ENCODE measurements around the gene TBC1D16.

Gene TBC1D16

DNA sequence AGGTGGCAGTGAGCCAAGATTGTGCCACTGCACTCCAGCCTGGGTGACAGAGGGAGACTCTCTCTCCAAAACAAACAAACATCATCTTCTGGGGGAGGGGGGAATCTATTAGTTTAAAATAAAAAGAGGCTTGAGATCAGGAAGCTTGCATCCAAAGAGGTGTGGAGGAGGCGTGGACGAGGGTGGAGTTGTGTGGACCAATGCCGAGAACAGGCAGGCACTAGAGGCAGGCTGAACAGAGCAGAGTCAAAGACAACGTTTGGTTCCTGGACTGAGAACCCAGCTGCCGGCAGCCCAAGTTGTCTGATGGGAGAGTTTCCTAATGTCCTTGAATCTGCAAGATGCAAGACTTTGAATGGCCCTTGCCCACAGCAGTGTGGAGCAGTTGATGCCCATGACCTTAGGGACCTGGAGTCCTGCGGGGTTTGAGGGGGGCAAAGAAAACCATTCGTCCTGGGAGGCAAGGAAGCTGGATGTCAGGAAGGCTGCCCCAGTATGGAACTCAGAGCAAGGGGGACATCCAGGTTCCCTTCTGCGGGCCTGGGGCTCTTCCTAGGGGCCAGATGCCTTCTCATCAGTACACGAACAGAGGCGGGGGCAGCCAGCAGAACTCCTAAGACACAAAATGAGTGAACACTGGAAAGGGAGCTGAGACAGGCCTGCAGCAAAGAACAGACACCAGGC is 9.2 kb downstream of the TBC1D16 start:
- no peak for DNase-seq (ENCODE audit: low read depth in 4 of 4, low spot score in 1 of 4)

DNA sequence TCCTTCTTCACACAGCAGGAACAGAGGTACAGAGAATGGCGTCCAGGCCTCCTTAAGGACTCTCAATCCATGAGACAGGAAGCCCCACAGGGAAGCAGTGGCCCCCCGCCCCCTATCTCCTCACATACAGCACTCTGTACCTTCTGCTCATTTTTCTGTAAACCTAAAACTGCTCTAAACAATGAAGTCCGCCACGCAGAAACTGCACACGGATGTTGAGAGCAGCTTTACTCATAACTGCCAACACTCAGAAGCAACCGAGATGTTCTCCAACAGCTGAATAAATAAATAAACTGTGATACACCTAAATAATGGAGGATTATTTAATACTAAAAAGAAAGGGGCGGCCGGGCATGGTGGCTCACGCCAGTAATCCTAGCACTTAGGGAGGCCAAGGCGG is 9.9 kb downstream of the TBC1D16 start:
- no peak for DNase-seq (ENCODE audit: low read depth in 4 of 4, low spot score in 1 of 4)

DNA sequence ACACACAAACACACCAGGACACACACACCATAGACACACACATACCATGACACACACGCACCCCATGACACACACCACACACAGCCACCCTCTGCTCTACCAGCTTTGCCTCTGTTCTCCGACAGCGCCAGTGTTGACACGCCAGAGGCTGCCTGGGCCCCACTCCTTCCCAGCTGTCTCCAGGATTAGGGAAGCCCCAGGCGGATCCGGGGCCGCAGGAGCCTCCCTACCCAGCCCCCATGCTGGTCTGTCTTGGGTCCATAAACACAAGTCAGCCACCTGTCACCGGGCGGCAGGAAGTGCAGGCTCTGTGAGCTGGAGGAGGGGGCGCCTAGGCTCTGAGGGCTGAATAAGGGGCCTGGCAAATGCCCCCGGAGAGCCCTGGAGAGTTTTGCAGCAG is 10.5 kb downstream of the TBC1D16 start:
- DNase-seq (ENCODE audit: low read depth in 4 of 4, low spot score in 1 of 4), result no peak

DNA sequence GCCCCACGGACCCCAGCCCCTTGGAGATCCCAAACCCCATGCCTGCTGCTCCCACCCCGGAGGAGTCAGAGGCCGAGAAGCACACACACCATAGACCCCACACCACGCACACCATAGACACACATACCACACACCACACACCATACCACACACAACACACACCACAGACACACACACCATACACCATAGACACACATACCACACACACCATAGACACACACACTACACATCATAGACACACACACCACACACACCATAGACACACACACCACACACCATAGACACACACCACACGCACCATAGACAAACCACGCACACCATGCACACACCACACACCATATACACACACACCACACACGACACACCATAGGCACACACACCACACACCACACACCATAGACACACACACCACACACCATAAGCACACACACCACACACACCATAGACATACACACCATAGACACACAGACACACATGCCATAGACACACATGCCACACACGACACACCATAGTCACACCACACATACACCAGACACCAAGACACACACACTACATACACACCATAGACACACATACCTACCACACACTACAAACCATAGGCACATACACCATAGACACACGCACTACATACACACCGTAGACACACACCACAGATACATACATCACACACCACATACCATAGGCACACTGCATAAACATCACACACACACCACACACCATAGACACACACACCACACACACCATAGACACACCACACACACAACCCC is 11.3 kb downstream of the TBC1D16 start:
- DNase-seq (ENCODE audit: low read depth in 4 of 4, low spot score in 1 of 4), result no peak

DNA sequence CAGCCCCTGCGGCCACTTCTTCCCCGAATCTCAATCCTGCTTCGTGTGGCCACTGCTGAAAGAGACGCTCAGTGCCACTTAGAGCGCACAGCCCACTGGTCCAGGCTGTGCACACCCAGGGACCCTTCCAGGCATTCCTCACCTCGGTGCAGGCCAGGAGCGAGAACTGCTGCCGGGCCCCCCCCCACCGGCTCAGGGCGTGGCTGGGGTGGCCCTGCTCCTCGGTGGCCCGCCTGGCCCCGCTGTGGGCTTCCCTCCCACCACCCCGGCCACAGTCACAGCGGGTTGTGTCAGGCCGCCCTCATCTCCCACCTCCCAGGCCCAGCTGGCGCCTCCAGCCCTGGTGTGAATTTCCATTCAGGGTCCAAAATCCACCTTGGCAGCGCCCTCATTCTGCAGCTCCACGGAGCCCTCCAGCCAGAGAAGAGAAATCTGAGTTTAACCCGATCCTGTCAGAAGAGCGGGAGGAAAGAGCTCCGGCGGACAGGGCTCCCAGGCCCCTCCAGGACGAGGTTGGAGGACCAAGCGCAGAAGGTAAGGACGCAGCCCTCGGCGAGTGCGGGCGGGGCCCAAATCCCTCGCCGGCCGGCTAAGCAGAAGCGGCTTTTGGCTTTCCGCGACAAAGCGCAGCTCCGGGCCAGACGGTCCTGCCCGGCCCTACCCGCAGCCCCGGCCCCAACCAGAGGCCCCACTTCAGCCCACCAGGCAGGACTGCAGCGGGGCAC is 12.0 kb downstream of the TBC1D16 start:
- no peak for DNase-seq (ENCODE audit: low read depth in 4 of 4, low spot score in 1 of 4)

DNA sequence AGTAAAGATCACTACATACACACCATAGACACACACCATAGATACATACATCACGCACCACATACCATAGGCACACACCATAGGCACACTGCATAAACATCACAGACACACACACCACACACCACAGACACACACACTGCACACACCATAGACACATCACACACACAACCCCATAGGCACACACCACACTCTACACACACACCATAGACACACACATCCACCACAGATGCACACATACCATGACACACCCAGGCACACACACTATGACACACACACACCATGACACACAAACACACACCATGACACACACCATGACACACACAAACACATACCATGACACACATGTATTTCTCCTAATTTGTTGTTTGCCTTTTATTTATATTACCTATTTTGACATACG is 14.1 kb downstream of the TBC1D16 start:
- DNase-seq (ENCODE audit: low read depth in 4 of 4, low spot score in 1 of 4), result no peak

DNA sequence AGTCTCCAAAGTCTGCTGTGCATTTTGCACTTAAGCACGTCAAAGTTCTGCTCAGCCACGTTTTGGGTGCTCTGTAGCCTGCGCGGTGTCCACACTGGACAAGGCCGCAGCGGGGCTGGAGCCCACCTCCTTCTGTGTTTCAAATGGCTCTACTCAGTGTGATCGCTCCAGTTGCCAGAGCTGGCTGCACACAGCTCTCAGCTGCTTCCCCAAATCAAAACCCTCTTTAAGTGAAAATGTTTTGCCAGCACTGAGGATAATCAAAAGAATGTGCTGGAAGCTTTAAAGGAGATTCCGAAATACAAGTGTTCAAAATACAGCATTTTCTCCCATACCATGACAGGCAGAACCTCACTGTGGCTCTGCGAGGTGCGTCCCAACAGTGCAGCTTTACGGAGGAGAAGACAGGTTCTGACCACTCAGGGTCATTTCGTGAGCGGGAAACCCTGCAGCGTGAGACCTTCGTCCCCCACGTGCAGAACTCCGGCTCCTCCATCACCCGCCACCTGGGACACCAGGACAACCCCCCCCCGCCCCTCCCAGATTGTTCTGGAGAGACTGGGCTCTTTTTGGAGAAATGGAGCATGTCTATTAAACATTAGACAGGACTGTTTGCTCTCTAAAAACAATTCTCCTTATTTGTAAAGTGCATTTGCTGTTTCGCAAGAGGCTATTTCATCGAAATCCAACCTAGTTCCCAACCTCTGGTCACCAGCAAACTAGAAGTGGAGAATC is 16.6 kb downstream of the TBC1D16 start:
- no peak for DNase-seq (ENCODE audit: low read depth in 4 of 4, low spot score in 1 of 4)

DNA sequence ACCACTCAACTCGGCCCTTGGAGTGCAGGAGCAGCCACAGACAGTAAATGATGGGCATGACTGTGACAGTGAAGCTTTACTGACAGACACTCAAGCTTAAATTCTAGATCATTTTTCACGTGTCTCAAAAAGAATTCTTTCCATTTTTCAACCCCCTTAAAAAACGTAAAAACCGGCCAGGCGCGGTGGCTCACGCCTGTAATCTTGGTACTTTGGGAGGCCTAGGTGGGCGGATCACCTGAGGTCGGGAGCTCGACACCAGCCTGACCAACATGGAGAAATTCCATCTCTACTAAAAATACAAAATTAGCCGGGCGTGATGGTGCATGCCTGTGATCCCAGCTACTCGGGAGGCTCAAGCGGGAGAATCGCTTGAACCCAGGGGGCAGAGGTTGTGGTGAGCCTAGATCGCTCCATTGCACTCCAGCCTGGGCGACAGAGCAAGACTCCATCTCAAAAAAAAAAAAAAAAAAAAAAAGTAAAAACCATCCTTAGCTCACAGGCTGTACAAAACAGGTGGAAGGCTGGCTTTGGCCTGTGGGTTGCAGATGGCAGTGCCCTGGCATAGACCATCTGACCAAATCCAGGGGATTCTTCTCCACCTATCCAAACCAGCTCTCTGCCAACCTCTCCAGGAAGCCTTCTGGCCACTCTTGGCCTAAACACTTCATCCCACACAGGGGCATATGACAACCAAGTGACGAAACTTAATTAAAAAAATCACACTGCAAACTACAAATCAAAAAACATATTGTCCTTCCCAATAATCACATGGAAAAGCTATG is 18.3 kb downstream of the TBC1D16 start:
- no peak for DNase-seq (ENCODE audit: low read depth in 4 of 4, low spot score in 1 of 4)

DNA sequence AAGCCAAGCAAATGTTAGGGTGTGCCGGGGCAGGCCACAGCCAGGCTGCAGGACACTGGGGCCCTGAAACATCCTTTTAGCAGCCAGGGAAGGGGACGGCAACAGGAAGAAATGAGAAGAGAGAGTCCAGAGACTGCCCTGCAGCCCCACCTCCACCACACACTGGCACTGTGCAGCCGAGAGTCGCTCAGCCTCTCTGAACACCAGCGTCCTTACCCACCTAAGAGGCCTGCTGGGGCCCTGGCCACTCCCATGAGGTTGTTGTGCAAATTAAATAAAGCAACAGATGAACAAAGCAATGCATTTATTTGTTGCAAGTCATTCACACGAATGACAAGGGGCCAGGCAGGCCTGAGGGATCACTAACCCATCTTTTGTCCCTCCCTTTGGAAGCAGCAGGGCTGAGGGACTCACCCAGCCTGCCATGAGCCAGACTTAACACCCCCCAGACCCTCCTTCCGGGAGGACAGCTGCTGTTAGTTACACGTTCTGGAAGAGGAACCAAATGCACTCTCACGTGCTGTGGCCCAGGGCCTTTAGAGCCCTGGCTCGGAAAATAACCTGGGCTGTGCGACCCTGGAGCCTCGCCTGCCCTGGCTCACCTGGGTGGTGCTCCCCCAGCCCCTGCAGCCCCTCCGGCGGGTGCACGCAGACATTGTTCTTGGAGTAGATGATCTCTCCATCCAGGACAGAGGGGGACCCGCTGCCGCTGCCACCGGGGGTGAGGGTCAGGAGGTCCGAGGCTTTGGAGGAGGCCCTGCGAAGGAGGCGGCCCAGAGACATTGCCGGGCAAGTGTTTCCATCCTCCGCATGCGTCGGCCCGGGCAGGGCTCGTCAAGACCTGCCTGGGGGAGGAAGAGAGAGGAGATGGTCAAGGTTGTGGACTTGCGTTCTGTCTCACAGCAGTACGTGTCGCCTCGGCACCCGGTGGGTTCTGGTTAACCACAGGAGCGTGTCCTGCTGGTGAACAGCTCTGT is 22.6 kb downstream of the TBC1D16 start:
- no peak for DNase-seq (ENCODE audit: low read depth in 4 of 4, low spot score in 1 of 4)

DNA sequence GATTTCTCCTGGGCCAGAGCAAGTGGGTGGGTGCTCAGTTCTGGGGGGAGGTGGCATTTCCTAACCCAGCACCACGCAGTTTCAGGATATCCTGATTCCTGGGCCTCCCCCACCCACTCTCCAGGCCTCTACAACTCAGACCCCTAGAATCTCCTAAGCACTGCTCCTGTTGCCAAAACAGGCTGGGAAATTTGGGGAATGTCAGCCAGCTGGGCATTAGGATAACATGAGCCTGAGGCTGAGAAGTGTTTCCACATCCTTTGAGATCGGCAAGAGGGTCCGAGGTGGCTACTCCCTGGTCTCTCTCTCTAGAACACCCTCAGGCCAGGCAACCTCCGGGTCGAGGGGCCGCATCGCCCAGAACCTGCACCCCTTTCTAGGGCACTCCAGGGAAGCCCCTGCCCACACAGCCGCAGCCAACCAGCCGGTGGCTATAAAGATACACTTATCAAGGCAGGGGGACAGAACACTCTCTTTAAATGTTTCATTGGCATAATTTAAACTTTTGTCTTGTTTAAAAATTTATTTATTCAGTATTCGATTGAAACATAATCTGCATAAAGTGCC is 23.6 kb downstream of the TBC1D16 start:
- no peak for DNase-seq (ENCODE audit: low read depth in 4 of 4, low spot score in 1 of 4)

DNA sequence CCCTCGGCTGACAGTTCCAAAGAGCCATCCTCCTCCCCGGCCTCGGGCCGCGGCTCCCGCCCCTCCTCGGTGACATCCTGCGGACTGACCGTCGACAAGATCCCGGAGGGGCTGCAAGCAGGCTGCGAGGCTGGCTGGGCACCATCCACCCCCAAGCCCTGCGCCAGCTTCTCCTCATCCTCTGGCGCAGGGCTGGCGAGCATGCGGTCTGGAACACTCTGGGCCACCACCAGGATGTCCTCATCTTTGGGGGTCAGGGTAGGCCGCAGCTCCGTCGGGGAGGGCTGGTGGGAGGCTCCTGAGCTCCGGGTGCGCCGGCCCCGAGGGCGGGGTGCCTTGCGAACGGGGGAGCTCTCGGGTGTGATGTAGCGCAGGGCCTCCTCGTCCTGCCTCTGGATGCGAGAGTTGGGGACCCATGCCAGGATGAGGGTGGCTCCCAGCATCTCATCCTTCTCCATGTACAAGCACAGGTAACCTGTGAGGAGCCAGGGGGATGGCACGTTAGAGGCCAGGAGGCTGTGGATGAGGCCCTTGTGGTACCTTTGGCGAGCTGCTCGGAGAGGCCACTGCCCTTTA is 25.3 kb downstream of the TBC1D16 start:
- no peak for DNase-seq (ENCODE audit: low read depth in 4 of 4, low spot score in 1 of 4)

DNA sequence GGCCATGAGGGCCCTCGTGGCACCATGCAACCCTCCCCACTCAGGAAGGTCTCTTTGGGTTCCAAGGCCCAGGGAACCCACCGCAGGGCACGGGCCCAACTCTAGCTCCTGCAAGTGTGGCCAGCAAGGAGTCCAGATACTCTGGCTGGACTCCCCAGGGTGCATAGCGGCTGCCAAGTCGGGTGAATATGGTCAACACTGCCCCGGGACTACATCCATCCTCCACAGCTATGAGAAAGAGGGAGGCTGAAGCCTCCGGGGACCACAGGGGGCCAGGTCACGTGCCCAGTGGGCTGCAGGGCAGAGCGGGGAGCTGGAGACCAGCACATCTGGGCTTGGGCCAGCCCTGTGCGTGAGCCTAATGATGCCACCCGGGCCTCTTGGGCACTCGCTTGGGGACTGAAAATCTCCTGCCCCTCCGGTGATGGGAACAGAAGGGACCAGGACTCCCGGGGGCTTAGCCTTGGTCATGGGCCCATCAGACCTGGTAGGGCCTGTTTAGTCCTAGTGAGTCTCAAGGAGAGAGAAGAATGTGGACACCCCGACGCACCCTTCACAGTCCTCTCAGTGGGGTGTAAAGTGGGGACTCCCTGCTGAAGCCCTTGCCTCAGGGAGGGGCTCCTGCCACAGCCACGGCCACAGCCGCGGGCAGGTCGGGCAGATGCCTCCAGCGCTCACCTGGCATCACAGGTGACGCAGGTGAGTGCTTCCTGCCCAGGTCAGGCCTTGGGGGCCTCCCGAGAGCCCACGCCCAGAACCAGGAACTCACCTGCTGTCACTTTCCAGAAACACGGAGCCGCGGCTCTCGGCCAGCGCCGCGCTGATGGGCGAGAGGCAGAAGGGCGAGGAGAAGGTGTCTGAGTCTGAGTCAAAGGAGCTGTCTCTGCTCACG is 26.0 kb downstream of the TBC1D16 start:
- no peak for DNase-seq (ENCODE audit: low read depth in 4 of 4, low spot score in 1 of 4)

DNA sequence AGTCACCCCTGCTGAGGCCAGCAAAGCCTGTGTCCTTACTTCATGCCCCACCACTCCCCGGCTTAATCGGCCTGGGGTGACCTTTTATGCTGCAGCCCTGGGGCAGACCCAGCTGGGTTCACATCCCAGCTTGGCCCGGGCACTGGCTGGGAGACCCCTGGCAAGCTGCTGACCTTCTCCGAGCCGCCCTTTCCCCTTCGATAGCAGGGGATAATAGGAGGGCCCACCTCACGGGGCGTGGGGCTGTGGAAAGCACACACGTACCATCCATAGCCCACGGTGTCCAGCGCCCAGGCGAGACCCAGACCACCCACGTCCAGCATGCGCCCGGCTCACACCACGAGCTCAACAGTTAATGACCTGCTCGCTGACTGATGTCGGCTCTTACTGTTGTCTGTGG is 26.8 kb downstream of the TBC1D16 start:
- DNase-seq (ENCODE audit: low read depth in 4 of 4, low spot score in 1 of 4), result no peak

DNA sequence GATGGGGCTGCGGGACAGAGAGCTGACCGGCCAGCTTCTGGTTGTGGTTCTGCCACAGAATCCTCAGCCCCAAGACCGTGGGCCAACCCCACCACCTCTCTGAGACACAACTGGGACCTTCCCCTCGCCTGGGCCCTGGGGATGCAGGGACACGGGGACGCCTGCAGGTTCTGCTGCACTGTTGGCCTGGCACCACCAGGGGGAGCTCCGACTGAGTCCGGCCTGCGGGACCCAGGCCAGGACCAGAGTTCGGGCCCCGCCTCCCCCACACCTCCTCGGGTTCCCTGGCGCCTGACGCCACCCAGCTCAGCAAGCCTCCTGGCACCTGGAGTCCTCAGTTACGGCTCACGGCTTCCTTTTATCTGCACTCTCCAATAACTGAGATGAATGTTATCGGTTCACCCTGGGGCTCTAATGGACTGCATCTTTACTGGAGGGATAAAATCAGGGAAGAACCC is 27.3 kb downstream of the TBC1D16 start:
- peak; percentile 53 to 79 (median 64) for DNase-seq (ENCODE audit: low read depth in 4 of 4, low spot score in 1 of 4)

DNA sequence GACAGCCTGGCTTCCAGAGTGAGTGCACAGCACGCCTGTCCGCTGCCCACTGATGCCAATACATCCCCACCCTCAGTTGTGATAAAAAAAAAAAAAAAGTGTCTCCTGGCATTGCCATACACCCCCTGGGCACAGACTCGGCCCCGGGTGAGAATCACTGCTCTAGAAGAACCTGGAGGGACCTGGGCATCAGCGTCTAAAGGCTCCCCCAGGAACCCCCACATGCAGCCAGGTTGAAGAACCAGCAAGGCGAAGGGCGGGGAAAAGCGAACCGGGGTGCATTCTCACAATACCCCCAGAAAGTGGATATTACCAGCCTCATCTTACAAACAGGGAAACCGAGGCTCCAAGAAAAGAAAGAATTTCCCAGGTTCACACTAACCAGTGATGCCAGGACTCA is 27.7 kb downstream of the TBC1D16 start:
- DNase-seq (ENCODE audit: low read depth in 4 of 4, low spot score in 1 of 4), result no peak

DNA sequence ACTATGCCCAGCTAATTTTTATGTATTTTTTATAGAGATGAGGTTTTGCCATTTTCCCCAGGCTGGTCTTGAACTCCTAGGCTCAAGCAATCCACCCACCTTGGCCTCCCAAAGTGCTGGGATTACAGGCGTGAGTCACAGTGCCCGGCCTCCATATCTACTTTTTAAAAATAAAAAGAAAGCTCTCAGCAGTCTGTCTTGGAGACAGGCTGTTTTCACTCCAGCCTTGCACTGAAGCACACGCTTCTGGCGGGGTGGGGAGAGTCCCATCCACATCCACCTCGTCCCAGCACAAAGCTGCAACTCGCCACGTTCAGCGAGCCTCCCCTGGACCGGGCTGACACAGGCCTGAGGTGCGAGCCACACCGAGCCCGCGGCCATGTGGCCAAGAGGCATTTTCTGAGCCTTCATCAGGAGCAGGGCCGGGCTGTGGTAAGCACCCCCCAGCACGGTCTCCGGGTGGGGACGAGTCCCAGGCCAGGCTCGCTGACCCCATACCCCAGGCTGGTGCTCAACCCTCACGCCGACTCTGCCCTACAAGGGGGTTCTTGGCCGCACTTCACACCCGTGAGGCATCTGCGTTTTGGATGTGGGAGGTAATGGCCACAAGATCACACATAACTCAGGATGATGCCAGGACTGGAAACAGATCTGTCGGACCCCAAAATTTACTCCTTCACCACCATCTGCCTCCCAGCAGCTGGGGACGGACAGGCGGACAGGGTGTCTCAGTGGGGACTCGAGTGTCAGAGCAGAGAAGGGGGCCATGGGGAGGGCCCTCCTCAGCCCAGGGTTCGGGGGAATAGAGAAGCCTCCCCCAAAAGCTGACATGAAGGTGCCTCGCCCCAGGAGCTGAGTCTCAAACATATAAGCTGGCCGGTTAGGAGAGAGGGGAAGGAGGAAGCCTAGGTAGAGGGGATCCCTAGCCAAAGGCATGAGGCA is 28.6 kb downstream of the TBC1D16 start:
- no peak for DNase-seq (ENCODE audit: low read depth in 4 of 4, low spot score in 1 of 4)

DNA sequence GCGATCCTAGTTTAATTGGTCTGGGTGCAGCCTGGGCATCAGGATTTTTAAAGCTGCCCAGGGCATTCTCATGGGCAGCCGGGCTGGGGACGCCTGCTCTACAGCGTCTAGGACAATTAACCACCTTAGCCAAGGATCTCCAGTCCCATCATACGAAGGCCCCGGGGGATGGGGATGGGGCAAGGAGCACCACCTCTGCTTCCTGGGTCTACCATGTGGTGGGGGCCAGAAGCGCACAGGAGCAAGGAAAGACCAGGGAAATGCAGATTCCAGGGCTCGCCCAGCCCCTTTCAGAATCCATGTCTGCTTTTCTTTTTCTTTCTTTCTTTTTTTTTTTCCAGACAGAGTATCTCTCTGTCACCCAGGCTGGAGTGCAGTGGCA is 29.3 kb downstream of the TBC1D16 start:
- DNase-seq (ENCODE audit: low read depth in 4 of 4, low spot score in 1 of 4), result no peak
